NCI-H69 (cell line): ENCODE data around the gene PREX1.

Experiments used
- DNase-seq: peaks from one replicate; lab custom pipeline; 2025; lab: John Stamatoyannopoulos, UW

PREX1 gene

GRCh38 chr20:48752963-48753362 lies 74.8 kb downstream of the PREX1 start:
- peak; percentile 9 for DNase-seq

GRCh38 chr20:48751871-48752270 lies 75.9 kb downstream of the PREX1 start:
- DNase-seq: peak; percentile 17

GRCh38 chr20:48750941-48751635 lies 76.7 kb downstream of the PREX1 start:
- DNase-seq: peak; percentile 89

GRCh38 chr20:48750376-48750775 lies 77.4 kb downstream of the PREX1 start:
- no peak for DNase-seq

- DNase-seq: peak; percentile 12
These were observed 78.4 kb downstream of the PREX1 start for GRCh38 chr20:48749437-48749836.

- no peak for DNase-seq
These were observed 79.2 kb downstream of the PREX1 start for GRCh38 chr20:48748556-48748955.

GRCh38 chr20:48747840-48748414 lies 79.9 kb downstream of the PREX1 start:
- no peak for DNase-seq

GRCh38 chr20:48745330-48745729 lies 82.5 kb downstream of the PREX1 start:
- DNase-seq: no peak

GRCh38 chr20:48744515-48744914 lies 83.3 kb downstream of the PREX1 start:
- no peak for DNase-seq

GRCh38 chr20:48743807-48744206 lies 84.0 kb downstream of the PREX1 start:
- DNase-seq: no peak

GRCh38 chr20:48742912-48743680 lies 84.7 kb downstream of the PREX1 start:
- DNase-seq: no peak

- no peak for DNase-seq
These were observed 85.6 kb downstream of the PREX1 start for GRCh38 chr20:48742233-48742632.

- no peak for DNase-seq
These were observed 86.1 kb downstream of the PREX1 start for GRCh38 chr20:48741669-48742068.

- no peak for DNase-seq
These were observed 87.1 kb downstream of the PREX1 start for GRCh38 chr20:48740712-48741111.

GRCh38 chr20:48740292-48740649 lies 87.5 kb downstream of the PREX1 start:
- DNase-seq: no peak

GRCh38 chr20:48739395-48740291 lies 88.2 kb downstream of the PREX1 start:
- no peak for DNase-seq

- no peak for DNase-seq
These were observed 89.1 kb downstream of the PREX1 start for GRCh38 chr20:48738399-48739304.

GRCh38 chr20:48738094-48738398 lies 89.8 kb downstream of the PREX1 start:
- no peak for DNase-seq

GRCh38 chr20:48737434-48738093 lies 90.2 kb downstream of the PREX1 start:
- DNase-seq: no peak

- DNase-seq: no peak
These were observed 91.2 kb downstream of the PREX1 start for GRCh38 chr20:48736636-48737035.

GRCh38 chr20:48736231-48736630 lies 91.6 kb downstream of the PREX1 start:
- DNase-seq: no peak
